Measurements from ENCODE around the gene CDYL. TPM values are rescaled to one million over a fixed set of nuclear protein-coding genes. Genes with fewer than 3 reads are reported as not detected.

CDYL gene, protein sequence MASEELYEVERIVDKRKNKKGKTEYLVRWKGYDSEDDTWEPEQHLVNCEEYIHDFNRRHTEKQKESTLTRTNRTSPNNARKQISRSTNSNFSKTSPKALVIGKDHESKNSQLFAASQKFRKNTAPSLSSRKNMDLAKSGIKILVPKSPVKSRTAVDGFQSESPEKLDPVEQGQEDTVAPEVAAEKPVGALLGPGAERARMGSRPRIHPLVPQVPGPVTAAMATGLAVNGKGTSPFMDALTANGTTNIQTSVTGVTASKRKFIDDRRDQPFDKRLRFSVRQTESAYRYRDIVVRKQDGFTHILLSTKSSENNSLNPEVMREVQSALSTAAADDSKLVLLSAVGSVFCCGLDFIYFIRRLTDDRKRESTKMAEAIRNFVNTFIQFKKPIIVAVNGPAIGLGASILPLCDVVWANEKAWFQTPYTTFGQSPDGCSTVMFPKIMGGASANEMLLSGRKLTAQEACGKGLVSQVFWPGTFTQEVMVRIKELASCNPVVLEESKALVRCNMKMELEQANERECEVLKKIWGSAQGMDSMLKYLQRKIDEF
- 10 to 100 TPM in 4 of 6 donors, 1 to 10 TPM in 2; 9.7 to 15.3 (median 11.6) TPM for total RNA-seq
- polyA plus RNA-seq, result 1 to 10 TPM; 3.4 to 3.5 TPM

DNA sequence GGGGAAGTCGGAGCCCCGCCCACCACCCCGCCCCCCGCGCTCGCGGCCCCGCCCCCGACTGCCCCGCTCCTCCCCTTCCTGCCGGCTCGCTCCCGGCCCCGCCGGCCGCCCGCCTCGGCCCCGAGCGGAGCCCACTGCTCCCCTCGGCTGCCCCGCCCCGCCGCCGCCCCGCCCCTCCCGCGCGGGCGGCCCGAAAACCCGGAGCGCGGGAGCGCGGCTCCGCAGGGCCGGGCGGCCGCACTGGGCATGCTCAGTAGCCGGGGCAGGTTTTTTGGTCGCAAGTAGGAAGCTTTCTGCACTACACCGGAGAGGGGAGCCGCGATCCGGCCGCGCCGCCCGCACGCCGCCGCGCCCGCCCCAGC lies at the start of gene CDYL:
Gene CDYL (plus strand): TSS at position 274 of the 362 bp plus-strand sequence. CDS start 380 bp downstream, outside the sequence.
- Histone ChIP-seq H3K9me3 (no peaks in the 10 kb centered on the region), H3K27me3 (no peaks in the 10 kb centered on the region), H3K36me3 (no peaks in the 10 kb centered on the region), H3K27ac (peak within 1 kb of the TSS in 3 of 4 donors; percentile 22 to 73 (median 66)), H3K4me1 (peaks cover 0 to 4% (median 0%) of the 10 kb centered on the region in 3 donors), H3K4me3 (peak within 1 kb of the TSS; percentile 46 to 67 (median 60))
- FAIRE-seq, result no peak
- TF ChIP-seq, protein P1, sequence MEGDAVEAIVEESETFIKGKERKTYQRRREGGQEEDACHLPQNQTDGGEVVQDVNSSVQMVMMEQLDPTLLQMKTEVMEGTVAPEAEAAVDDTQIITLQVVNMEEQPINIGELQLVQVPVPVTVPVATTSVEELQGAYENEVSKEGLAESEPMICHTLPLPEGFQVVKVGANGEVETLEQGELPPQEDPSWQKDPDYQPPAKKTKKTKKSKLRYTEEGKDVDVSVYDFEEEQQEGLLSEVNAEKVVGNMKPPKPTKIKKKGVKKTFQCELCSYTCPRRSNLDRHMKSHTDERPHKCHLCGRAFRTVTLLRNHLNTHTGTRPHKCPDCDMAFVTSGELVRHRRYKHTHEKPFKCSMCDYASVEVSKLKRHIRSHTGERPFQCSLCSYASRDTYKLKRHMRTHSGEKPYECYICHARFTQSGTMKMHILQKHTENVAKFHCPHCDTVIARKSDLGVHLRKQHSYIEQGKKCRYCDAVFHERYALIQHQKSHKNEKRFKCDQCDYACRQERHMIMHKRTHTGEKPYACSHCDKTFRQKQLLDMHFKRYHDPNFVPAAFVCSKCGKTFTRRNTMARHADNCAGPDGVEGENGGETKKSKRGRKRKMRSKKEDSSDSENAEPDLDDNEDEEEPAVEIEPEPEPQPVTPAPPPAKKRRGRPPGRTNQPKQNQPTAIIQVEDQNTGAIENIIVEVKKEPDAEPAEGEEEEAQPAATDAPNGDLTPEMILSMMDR (IDR thresholded peaks at IDR 0.05), result no peak
- 0 to 1% methylated on average over 19 to 53 of the region's 55 CpGs for WGBS, 2 donors
- peak; percentile 81 to 89 (median 88) for ATAC-seq
- intact Hi-C loops (cut with DNase I), result no loop called here
- DNase-seq, result peak; percentile 84 to 96 (median 92)

DNA sequence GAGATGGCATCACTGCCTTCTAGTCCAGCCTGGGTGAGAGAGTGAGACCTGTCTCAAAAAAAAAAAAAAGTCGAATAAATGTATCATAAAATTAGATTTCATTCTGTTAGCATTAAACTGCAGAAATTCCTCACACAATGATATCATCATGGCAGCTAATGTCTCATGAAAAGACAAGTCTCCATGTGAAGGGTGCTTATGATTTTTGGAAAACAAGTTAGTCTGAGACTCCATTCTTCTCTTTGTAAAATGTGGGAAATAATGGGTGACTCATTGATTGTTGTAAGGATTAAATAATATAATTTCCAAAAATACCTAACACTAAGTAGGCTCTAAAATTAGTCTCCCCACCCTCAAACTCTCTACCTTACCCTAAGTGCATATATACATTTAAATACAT lies 49.6 kb upstream of the CDYL start:
- DNase-seq, result no peak
- Histone ChIP-seq H3K27me3 (no peaks in the 10 kb centered on the region), H3K9me3 (no peaks in the 10 kb centered on the region), H3K4me3 (no peak overlapping the region), H3K27ac (no peak overlapping the region), H3K4me1 (no peaks in the 10 kb centered on the region), H3K36me3 (no peaks in the 10 kb centered on the region)
- intact Hi-C loops (cut with DNase I), result no loop called here
- 44 to 46% methylated on average over 1 of the region's 1 CpG for WGBS, 2 donors
- FAIRE-seq, result no peak
- no peak for ATAC-seq
- TF ChIP-seq, protein P1 (IDR thresholded peaks at IDR 0.05), result no peak

DNA sequence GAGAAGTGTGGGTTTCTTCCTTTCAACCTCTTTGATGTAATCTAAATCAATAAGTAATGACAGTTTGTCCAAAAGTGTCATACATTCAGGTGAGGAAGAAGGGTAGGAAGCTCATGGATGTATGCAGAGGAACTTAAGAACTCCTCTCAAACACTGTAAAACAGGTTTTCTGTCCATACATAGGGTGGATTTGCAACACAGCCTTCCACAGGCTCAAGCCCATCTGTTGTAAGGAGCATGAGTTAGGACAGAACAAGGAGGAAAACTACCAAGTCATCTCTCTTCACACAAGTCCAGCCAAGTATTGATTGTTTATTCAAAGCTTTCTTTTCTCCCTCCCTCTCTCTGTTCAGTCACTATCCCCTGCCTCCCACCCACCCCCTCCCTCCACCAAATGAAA lies 49.0 kb upstream of the CDYL start:
- FAIRE-seq, result no peak

DNA sequence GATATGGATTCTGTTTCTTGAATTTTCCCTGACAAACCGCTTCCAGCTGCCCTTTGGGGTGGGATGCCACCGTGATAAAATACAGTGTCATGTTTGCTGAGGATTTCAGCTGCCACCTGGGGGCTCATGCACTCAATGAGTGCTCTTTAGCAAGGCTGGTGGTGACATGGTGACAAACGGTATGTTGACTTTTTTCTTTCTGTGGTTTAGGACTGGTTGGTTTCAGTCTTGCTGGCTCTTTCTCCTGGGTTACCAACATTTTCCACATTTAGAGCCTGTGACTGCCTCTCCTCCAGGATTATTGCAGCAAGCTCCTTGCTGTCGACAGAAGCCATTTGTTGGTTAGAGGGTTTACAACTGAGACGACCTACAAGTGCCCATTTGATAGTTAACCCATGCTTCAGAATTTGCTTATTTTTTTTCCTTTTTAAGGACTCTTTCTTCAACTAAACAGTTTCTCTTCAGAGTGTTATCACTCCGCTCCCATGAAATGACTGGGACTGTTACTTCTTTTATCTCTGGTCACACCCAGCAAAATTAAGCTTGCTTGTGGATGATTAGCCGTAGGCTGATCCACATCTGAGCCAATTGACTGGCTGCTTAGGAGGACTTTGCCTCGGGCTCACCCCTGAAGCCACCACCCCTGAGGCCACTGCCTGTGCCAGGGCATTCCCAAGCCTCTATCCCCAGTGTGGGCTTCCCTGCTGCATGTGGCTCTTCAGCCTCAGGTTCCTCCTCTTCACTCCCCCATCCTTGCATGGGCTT lies 48.4 kb upstream of the CDYL start:
- Histone ChIP-seq H3K4me1 (no peaks in the 10 kb centered on the region), H3K9me3 (no peaks in the 10 kb centered on the region), H3K36me3 (no peaks in the 10 kb centered on the region), H3K27ac (no peak overlapping the region), H3K4me3 (no peak overlapping the region), H3K27me3 (no peaks in the 10 kb centered on the region)
- TF ChIP-seq, protein P1 (IDR thresholded peaks at IDR 0.05), result no peak
- no peak for ATAC-seq
- intact Hi-C loops (cut with DNase I), result no loop called here
- no peak for FAIRE-seq
- no peak for DNase-seq
- WGBS, 2 donors, result 32 to 37% methylated on average over 8 of the region's 8 CpGs

More for the DNA sequence above, 49.0 kb upstream of the CDYL start:
- intact Hi-C loops (cut with DNase I), result no loop called here
- Histone ChIP-seq H3K9me3 (no peaks in the 10 kb centered on the region), H3K4me1 (no peaks in the 10 kb centered on the region), H3K36me3 (no peaks in the 10 kb centered on the region), H3K4me3 (no peak overlapping the region), H3K27ac (no peak overlapping the region), H3K27me3 (no peaks in the 10 kb centered on the region)
- DNase-seq (no peak), ATAC-seq (no peak)
- TF ChIP-seq, protein P1 (IDR thresholded peaks at IDR 0.05), result no peak
